Measurements from ENCODE around the gene AMBP. TPM values are rescaled to one million over a fixed set of nuclear protein-coding genes. Genes with fewer than 3 reads are reported as not detected.

The AMBP gene
- total RNA-seq, 1 experiment from 2014 or later = 0.79 TPM

GRCh38 chr9:114075602-114076001 lies 2.5 kb downstream of the AMBP start:
- no peak for DNase-seq (ENCODE audit: low spot score)

GRCh38 chr9:114072184-114073140 lies 5.6 kb downstream of the AMBP start:
- DNase-seq (ENCODE audit: low spot score) = no peak

GRCh38 chr9:114071197-114071795 lies 6.8 kb downstream of the AMBP start:
- DNase-seq (ENCODE audit: low spot score) = no peak

GRCh38 chr9:114070188-114071103 lies 7.7 kb downstream of the AMBP start:
- no peak for DNase-seq (ENCODE audit: low spot score)

GRCh38 chr9:114069476-114070187 lies 8.5 kb downstream of the AMBP start:
- DNase-seq (ENCODE audit: low spot score) = no peak

- DNase-seq (ENCODE audit: low spot score) = no peak
Measured at GRCh38 chr9:114065304-114065703, 12.8 kb downstream of the AMBP start.

GRCh38 chr9:114061830-114062474 lies 16.1 kb downstream of the AMBP start:
- no peak for DNase-seq (ENCODE audit: low spot score)

- DNase-seq (ENCODE audit: low spot score) = no peak
Measured at GRCh38 chr9:114061292-114061691, 16.8 kb downstream of the AMBP start.

GRCh38 chr9:114060711-114061110 lies 17.4 kb downstream of the AMBP start:
- DNase-seq (ENCODE audit: low spot score) = no peak

- no peak for DNase-seq (ENCODE audit: low spot score)
Measured at GRCh38 chr9:114060070-114060469, 18.0 kb downstream of the AMBP start.

GRCh38 chr9:114059047-114059803 lies 18.9 kb downstream of the AMBP start:
- no peak for DNase-seq (ENCODE audit: low spot score)

- DNase-seq (ENCODE audit: low spot score) = no peak
Measured at GRCh38 chr9:114058688-114059046, 19.4 kb downstream of the AMBP start.

GRCh38 chr9:114057161-114057885 lies 20.8 kb downstream of the AMBP start:
- DNase-seq (ENCODE audit: low spot score) = no peak

- no peak for DNase-seq (ENCODE audit: low spot score)
Measured at GRCh38 chr9:114056527-114056926, 21.6 kb downstream of the AMBP start.

GRCh38 chr9:114055894-114056293 lies 22.2 kb downstream of the AMBP start:
- DNase-seq (ENCODE audit: low spot score) = no peak

- no peak for DNase-seq (ENCODE audit: low spot score)
Measured at GRCh38 chr9:114055061-114055460, 23.0 kb downstream of the AMBP start.

GRCh38 chr9:114054191-114054690 lies 23.9 kb downstream of the AMBP start:
- DNase-seq (ENCODE audit: low spot score) = no peak

- no peak for DNase-seq (ENCODE audit: low spot score)
Measured at GRCh38 chr9:114053246-114054005, 24.7 kb downstream of the AMBP start.

- DNase-seq (ENCODE audit: low spot score) = no peak
Measured at GRCh38 chr9:114051706-114052105, 26.4 kb downstream of the AMBP start.

Measured in A172 (cell line).